GM12872 (cell line): ENCODE measurements around the gene FNDC3B.

Source experiments
- CTCF ChIP-seq: IDR thresholded peaks from 3 replicates; pipeline ENCODE4 v1.5.1; 2011; ENCODE audit warnings: low read depth, mild to moderate bottlenecking, low read length, moderate library complexity; ENCODE audit not compliant: insufficient read depth

FNDC3B gene

GRCh38 chr3:172383306-172383796, 344.0 kb downstream of the FNDC3B start:
- no peak for TF ChIP-seq CTCF

- TF ChIP-seq CTCF = no peak
Observed at GRCh38 chr3:172384836-172385235, 345.5 kb downstream of the FNDC3B start.

GRCh38 chr3:172387728-172388127, 348.4 kb downstream of the FNDC3B start:
- no peak for TF ChIP-seq CTCF

DNA sequence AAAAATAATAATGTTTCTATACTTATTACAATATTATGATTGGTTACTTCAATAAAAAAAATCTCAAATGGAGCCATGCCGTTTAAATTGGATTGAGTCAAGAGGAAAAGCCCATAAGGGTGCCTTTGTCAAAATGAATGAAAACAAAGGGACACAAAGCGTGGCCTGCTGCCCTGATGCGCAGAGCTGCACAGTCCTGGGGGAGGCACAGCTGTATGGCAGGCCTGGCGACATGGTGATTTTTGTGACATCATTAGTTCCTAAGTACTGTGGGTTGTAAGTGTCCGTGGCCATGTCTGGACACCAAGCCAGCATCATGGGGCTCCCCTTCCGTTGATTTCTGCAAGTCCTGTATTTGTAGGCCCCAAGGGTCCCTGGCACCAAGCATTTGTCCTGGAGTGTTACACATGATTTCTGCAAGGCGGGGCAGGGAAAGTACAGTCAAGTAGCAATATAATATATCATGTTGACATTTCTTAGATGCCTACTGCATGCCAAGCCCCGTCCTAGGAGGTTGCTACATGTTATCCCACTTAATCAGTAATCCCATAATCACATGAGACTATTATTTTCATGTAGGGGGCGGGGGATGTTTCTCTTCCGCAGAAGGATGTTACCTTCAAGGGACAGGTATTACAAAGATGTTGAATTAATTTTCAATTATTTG, 349.2 kb downstream of the FNDC3B start:
- no peak for TF ChIP-seq CTCF

DNA sequence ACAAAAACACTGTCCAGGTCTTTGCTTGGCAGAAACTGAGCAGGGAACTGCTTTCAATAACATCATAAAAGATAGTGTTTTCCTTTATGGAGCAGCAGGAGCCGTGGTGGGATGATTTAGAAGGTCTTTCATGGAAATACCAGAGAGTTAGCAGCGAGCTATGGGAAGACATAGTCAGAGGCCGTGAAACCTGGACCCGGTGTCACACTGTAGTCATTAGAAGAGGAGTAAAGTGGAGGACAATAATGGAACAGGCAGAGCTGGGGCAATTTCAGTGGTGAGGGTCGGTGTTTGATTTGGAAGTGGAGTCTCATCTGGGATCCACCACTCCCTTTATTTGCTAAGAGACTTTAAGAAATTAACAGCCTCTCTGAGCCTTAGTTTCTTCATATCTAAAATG, 351.4 kb downstream of the FNDC3B start:
- no peak for TF ChIP-seq CTCF

DNA sequence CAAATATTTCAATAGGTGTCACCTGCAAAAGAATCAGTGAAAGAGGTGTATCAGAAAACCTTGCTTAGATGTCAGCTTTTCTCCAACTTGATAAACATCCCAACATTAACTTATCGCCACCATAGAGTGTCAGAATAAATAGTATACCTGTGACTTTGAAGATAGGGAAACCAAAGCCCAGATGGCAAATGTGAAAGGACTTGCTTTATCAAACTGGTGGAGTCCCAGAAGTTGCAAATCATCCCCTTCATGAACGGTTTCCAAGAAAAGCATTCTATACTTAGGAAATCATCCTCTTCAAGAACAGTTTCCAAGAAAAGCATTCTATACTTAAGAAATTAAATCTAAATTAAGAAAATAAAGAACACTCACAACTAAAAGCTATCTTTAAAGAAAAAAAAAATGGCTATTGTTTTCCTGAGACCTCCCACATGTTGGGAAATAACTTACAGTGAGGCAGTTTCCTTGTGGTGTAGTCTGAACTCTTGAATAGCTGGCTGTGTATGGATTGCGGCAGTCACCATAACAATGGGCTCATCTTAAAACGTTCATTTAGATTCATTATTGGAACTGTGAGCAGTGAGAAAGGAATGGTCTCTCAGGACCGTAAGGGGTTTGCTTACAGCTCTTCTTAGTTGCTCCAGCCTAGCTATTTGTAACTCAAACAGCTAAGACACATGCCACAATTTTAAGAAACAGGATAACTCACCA, 352.4 kb downstream of the FNDC3B start:
- TF ChIP-seq CTCF = no peak

- TF ChIP-seq CTCF = no peak
Observed at GRCh38 chr3:172394692-172395091, 355.3 kb downstream of the FNDC3B start.
